ENCODE measurements around the gene TGDS.
"Not testable (repeated sequence)": the region's sequence is repeated elsewhere in the genome, so short reads cannot be mapped to it uniquely, and the experiment has no call there.

TGDS gene, protein sequence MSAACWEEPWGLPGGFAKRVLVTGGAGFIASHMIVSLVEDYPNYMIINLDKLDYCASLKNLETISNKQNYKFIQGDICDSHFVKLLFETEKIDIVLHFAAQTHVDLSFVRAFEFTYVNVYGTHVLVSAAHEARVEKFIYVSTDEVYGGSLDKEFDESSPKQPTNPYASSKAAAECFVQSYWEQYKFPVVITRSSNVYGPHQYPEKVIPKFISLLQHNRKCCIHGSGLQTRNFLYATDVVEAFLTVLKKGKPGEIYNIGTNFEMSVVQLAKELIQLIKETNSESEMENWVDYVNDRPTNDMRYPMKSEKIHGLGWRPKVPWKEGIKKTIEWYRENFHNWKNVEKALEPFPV

DNA sequence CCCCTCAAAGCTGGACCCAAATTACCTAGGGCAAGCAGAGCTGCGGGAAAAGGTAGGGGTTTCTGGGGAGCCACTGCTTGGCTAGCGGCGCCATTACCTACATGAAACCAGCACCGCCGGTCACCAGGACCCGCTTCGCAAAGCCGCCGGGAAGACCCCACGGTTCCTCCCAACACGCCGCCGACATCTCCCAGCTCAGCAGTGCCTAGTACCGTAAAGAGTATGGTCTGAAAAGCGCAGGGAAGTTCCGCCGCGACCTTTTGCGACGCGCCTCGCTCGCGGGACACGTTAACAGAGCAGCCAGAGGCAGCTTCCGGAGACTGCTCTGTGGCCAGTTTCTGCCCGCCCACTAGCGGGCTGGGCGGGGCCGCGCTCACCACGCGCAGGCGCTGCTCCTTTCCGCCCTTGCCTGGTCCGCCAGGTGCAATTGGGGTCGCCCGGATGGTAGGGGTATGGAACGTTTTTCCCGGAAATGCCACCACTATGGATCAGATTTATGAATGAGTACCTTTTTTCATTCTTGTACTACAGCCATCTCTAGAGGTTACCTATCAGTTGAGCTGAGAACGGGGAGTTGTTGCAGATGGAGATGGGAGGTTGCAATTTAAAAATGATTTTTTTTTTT lies at the start of gene TGDS:
TGDS (minus strand) TSS at position 203 of the 625 bp plus-strand sequence; CDS start at position 187, 16 bp downstream.
- peak; percentile 72 to 80 for DNase-seq (ENCODE audit: low read depth in 1 of 2, low spot score in 1 of 2)

DNA sequence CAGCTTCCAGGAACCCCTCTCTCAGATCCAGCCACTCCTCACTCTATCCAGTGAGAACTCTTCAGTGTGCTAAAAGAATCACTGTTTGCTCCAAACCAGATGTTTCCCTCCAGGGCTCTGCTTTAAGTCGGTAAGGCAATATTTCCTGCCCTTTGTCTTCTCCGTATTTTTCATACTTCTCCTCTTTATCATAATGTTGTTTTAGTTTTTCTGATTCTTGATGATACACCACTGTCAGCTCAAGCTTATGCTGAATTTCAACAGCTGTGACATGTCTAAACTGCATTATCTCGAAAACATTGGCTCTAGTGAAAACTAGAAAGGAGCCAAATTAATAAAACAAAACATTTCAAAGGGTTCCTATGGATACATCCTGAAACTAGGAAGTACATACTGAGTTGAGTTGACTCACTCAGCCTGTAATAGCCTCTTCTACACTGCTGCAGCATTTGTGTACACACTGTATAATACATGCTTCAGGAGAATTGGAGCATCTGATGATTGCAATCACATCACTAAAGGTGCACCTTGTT lies 45.5 kb upstream of the TGDS start:
- DNase-seq (ENCODE audit: low read depth in 1 of 2, low spot score in 1 of 2) = no peak

DNA sequence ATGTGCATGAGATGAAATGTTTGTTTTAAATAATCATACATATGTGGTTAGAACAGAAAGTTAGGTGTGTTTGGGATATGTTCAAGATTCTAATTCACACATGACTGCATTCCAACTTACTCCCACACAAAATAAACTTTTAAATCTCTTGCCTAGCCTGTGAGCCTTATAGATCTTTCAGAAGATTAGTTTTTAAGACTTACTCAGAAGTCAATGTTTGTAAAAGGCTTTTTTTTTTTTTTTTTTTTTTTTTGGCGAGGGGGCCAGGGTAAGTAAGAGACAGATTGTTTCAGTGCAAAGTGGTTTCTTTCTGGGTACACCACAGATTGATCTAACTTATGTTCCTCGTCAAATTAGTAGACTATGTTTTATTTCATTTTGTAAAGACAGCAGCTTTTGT lies 44.8 kb upstream of the TGDS start:
- no peak for DNase-seq (ENCODE audit: low read depth in 1 of 2, low spot score in 1 of 2)

DNA sequence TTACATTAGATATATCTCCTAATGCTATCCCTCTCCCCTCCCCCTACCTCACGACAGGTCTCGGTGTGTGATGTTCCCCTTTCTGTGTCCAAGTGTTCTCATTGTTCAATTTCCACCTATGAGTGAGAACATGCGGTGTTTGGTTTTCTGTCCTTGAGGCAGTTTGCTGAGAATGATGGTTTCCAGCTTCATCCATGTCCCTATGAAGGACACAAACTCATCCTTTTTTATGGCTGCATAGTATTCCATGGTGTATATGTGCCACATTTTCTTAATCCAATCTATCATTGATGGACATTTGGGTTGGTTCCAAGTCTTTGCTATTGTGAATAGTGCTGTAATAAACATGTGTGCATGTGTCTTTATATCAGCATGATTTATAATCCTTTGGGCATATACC lies 41.7 kb upstream of the TGDS start:
- not testable (repeated sequence) for DNase-seq (ENCODE audit: low read depth in 1 of 2, low spot score in 1 of 2)

DNA sequence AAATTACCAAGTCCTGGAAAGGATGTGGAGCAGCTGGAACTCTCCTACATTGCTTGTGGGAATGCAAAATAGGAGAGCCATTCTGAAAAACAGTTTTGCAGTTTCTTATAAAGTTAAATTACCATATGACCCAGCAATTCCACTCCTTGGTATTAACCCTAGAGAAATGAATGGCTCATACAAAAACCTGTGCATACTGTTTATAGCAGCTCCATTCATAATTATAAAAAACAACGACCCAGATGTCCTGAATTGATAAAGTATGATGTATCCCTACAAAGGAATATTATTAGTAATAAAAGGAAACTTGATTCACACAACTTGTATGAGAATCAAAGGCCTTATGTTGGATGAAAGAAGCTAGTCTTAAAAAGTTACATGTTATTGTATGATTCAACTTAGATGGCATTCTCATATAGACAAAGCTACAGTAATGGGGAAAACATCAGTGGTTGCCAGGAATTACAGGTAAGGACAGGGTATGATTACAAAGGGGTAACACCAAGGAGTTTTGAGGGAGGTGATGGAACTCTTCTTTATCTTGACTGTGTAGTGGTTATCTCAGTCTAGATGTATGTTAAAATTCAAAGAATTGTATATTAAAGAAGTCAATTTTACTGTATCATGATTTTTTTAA lies 41.1 kb upstream of the TGDS start:
- no peak for DNase-seq (ENCODE audit: low read depth in 1 of 2, low spot score in 1 of 2)

DNA sequence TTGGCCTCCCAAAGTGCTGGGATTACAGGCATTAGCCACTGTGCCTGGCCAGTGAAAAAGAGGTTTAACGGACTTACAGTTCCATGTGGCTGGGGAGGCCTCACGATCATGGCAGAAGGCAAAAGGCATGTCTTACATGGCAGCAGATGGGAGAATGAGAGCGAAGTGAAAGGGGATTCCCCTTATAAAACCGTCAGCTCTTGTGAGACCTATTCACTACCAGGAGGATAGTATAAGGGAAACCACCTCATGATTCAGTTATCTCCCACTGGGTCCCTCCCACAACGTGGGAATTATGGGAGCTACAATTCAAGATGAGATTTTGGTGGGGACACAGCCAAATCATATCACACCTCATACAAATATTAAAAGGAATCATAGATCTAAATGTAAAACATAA lies 40.1 kb upstream of the TGDS start:
- DNase-seq (ENCODE audit: low read depth in 1 of 2, low spot score in 1 of 2) = not testable (repeated sequence)

DNA sequence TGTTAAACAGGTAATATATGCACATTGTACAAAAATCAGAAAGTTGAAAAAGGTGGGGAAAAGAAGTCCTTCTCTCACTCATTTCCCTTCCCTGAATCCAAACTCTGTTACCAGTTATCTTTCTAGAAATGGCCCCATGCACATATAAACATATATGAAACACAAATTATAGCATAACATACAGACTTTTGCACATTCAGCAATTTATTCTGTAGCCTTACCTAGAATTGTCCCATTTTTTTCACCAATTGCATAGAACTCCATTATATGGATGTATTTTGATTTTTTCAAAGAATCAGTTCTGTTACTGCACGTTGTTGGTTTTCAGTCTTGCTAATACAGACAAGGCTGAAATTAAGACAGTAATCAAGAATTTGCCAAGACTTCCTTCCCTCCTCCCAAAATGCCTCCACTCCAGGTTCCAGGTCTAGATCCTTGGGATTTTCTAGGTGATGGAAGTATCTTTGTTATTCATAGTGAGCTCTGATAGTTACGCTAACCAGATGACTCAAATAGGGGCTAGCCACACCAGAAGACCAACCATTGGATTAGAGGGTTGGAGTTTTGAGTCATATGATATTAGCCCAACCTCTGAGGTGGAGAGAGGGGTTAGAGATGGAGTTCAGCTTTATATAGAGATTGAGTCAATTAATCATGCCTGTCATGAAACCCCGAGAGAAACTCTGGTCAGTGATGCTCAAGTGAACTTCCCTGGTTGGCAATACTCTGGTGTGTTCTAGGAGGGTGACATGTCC lies 36.5 kb upstream of the TGDS start:
- DNase-seq (ENCODE audit: low read depth in 1 of 2, low spot score in 1 of 2) = no peak

DNA sequence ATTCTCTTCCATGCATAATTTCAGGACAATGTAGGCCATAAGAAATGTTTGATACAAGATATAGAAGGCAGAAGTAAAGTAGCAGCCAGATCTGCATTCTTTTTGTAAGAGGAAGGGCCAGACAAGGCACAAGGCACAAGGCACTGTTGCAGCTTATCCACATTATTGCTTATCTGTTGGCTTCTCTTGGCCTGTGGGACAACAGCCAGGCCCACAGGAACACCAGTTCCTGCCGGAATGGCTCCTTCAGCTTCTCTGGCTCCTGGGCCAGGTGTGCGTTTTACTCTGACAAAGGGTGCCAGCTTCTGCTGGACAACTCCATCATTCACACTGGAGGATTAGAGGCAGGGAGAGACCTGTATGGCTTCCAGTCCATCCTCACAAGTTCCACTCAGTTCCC lies 34.9 kb upstream of the TGDS start:
- DNase-seq (ENCODE audit: low read depth in 1 of 2, low spot score in 1 of 2) = no peak

DNA sequence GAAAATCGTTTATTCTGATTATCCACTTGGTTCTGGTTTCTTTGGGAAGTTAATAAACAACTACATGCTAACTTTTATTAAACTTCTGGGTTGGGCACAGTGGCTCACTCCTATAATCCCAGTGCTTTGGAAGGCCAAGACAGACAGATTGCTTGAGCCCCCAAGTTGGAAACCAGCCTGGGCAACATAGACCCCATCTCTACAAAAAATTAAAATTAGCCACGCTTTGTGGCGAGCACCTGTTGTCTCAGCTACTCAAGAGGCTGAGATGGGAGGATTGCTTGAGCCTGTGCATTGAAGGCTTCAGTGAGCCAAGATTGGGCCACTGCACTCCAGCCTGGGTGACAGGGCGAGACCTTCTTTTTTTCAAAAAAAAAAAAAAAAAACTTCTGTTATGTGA lies 27.4 kb upstream of the TGDS start:
- DNase-seq (ENCODE audit: low read depth in 1 of 2, low spot score in 1 of 2) = no peak

DNA sequence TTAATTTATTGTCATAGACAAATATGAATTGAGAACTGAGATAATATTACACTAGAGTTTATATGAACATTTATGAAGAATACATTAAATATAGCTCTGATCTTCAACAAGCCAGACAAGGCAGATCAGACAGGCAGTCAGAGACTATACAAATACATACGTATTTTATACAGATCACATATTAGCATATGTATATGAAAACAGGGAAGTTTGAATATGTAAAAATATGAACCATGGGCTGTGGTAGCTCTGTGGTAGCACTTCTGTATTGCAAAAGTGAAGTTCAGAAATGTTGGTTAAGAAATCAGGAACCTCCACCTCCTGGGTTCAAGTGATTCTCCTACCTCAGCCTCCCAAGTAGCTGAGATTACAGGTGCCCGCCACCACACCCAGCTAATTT lies 26.4 kb upstream of the TGDS start:
- no peak for DNase-seq (ENCODE audit: low read depth in 1 of 2, low spot score in 1 of 2)

DNA sequence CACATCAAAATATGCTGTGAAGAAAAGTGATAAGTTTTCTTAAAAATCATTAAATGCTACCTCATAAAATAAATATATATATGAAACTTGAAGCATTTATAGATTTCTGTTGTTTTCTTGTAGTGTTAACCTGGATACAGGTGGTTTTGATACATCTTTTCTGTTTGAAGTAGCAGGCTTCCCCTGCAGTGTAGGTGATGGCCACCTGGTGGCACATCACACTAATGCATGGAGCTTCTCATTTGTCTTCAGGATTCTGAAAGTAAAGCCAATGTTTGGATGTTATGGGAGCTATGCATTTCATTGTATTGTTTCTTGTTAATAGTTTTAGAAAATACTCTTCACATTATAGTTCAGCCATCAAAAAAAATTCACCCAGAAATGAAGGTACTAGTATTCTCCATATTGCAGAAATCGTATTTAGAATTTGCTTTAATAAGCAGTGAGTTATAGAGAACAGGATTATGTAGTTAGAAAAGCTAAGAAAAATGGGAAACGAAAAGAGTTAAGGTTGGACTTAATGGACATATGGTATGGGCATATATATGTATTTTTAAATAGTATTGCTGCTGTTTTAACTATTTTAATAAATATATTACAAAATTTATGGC lies 24.4 kb upstream of the TGDS start:
- no peak for DNase-seq (ENCODE audit: low read depth in 1 of 2, low spot score in 1 of 2)

DNA sequence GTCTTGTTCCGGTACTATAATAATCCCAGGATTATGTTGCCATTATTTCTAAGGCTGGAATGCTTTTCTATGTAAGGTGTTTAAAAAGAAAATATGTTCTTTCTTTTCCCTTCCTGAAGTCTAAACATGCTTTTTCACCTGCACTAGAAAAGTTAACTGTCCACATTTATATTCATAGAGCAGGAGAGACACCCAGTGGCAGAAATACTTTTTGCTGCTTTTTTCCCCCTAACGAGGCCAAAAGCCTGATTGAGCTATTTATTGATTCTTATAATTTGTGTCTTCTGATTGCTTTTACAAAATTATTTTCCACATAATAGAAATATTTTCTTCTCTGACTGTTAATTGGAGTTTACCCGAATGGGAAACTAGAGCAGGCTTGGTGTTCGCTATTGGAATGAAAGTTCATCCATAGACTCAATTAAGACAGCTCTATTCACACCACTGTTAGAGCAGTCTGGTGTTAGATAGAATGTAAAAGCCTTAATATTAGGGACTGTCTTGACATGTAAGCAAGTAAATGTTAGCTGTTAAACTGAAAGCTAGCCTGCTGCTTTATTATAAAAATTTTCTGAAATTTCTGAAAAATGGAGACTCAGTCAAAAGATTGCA lies 21.5 kb upstream of the TGDS start:
- DNase-seq (ENCODE audit: low read depth in 1 of 2, low spot score in 1 of 2) = no peak

DNA sequence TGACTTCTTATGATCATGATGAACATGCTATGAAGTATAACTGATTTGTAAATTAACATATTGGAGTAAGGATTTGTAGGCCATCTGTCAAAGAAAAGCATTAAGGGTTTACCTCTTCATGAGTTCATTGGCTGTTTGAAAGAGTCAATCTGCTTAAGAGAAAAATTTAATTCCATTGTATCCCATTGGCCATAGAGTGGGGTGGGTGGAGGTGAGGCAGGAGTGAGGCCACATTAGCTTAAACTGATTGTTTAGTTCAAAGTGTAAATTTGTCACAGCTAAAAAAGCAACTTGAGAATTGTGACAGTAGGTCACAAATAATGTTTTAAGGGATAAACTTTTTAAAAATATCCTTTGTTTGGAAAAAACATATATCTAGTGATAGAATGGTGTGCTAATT lies 17.1 kb upstream of the TGDS start:
- no peak for DNase-seq (ENCODE audit: low read depth in 1 of 2, low spot score in 1 of 2)

DNA sequence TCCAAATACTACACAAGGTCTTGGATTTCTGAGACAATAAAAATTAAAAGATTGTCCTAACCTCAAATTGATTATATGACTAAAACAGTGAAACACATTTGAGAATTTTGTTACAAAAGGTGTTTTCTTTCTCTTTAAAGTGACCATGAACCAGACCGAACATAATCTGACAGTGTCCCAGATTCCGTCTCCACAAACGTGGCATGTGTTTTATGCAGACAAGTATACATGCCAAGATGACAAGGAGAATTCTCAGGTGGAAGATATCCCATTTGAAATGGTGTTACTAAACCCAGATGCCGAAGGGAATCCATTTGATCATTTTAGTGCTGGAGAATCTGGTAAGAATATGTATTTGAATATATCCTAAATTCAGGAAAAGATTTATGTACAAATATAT lies 16.1 kb upstream of the TGDS start:
- no peak for DNase-seq (ENCODE audit: low read depth in 1 of 2, low spot score in 1 of 2)

DNA sequence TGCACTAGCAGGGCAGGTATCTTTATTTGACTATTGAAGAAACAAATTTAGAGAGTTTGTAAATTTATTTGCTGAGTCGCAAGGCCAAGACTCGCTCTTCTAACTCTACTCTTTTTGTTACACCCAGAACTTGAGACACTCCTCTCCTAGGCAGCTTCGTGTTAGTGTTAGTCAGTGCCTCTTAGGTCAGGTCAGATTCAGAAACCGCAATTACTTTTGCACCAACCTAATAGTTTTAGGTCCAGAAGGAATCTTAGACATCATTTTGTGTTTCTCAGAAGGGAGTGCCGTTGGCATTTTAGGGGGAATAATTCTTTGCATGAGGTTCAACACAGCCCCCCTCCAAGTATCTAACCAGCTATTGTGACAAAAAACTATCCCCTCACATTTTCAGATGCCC lies 14.5 kb upstream of the TGDS start:
- DNase-seq (ENCODE audit: low read depth in 1 of 2, low spot score in 1 of 2) = no peak

DNA sequence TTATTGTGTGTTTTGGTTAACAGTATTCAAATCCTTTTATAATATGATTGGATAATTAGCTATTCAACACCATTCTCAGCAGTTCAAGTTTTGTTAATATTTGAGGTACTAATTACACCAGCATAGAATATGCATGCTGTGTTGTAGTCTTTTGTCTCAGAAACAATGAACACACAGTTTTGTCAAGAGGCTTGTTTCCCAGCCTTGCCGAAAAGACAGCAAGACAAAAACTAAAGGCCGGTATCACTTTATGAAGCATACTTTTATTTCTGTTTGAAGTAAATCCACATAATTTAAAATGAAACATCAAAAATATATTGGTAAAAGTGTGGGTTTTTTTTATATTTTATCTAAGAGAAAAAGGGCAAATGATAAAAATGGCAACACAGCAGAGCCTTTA lies 13.2 kb upstream of the TGDS start:
- DNase-seq (ENCODE audit: low read depth in 1 of 2, low spot score in 1 of 2) = no peak

DNA sequence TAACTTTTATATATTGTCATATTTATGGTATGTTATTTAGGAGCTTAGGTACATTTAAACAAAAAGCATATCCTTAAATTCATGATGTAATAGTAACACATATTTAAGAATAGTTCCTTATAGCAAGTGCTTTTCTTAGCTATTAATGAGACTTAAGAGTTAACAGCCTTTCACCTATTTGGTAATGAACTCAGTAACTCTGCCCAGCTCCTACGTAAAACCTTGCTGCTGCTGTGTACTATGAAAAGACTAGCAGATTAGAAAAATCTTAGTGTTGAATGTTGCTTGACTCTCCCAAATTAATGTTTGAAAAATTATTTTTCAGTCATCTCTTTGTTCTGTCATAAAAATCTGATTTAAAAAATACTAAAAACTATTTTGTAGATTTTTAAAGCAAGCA lies 12.6 kb upstream of the TGDS start:
- DNase-seq (ENCODE audit: low read depth in 1 of 2, low spot score in 1 of 2) = no peak

DNA sequence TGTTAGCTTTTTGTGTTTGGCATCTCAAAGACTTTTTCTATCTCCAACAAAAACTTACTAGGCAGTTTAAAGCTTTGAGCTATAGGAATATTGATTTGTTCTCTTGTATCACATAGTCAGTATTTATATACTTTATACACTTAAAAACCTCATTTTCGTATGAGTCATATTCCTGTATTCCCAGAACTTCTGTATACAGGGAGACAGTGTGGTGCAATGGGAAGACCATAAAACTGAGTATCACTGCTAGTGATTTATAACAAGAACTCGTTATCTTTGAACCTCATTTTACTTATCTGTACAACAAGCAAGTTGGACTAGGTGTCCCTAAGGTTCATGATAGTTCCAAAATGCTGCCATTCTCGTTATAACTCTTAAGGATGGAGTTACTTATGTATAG lies 12.0 kb upstream of the TGDS start:
- no peak for DNase-seq (ENCODE audit: low read depth in 1 of 2, low spot score in 1 of 2)

DNA sequence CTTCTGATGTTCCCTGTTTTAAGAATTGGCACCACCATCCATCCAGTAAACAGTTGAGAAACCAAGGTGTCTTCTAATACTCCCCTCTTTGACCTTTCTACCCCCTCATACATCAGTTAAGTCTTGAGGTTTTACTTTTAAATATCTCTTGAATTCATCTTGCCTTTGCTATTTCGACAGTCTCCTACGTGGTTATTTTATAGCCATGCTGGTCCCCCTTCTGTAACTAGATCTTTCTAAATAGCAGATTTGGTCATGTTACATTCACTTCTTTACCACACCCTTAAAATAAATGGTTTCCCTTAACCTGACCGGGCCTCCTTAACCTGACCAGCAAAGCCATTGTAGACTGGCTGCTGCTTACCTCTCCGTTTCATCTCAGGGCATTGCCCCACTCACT lies 11.1 kb upstream of the TGDS start:
- no peak for DNase-seq (ENCODE audit: low read depth in 1 of 2, low spot score in 1 of 2)

DNA sequence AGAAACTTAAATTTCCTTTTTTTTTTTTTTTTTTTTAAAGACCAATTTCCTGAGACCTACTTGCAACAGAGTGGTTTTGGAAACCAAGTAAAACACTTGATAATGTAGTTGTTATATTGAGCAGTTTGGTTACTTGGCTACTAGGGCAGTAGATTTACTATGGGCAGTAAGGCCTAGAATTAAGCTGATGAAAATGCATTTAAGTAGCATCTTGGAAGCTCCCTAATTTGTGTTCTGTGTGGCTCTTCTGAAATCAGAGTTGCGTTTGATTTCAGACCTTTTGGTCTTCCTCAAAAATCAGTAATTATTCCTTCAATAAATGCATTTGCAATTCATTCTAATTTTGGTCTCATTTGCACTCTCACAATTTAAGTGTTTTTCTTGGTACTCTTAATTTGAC lies 6.5 kb upstream of the TGDS start:
- DNase-seq (ENCODE audit: low read depth in 1 of 2, low spot score in 1 of 2) = no peak
